H9 (cell line): ENCODE data around the gene OR2T27. TPM values are rescaled to one million over a fixed set of nuclear protein-coding genes. Genes with fewer than 3 reads are reported as not detected.

Experiments used
- DNase-seq: peaks from one replicate; pipeline ENCODE4 v3.0.0-alpha.2; 2017
- H2AFZ ChIP-seq: one replicate; pipeline ENCODE4 v1.6.1; 2013; ENCODE audit warnings: mild to moderate bottlenecking, low read length, control low read depth, moderate library complexity
- H2AK5ac ChIP-seq: 2 replicates; pipeline ENCODE4 v1.6.1; 2013; ENCODE audit warnings: low read length, control low read depth, mixed read lengths; ENCODE audit not compliant: insufficient read length
- H2BK120ac ChIP-seq: one replicate; pipeline ENCODE4 v1.6.1; 2013; ENCODE audit warnings: low read depth, mild to moderate bottlenecking, low read length, control low read depth, inconsistent platforms; ENCODE audit not compliant: poor library complexity, severe bottlenecking
- H2BK12ac ChIP-seq: 2 replicates; pipeline ENCODE4 v1.6.1; 2013; ENCODE audit warnings: low read length, control low read depth, mixed read lengths, low read depth; ENCODE audit not compliant: insufficient read length
- H2BK15ac ChIP-seq: 2 replicates; pipeline ENCODE4 v1.6.1; 2013; ENCODE audit warnings: low read depth, low read length, control low read depth
- H2BK20ac ChIP-seq: one replicate; pipeline ENCODE4 v1.6.1; 2013; ENCODE audit warnings: low read depth, mild to moderate bottlenecking, low read length, control low read depth, inconsistent platforms; ENCODE audit not compliant: poor library complexity, severe bottlenecking
- H2BK5ac ChIP-seq: 2 replicates; pipeline ENCODE4 v1.6.1; 2013; ENCODE audit warnings: low read length, control low read depth, mixed read lengths; ENCODE audit not compliant: insufficient read length
- H3K14ac ChIP-seq: 2 replicates; pipeline ENCODE4 v1.6.1; 2013; ENCODE audit warnings: low read length, control low read depth; ENCODE audit not compliant: insufficient read depth
- H3K18ac ChIP-seq: 2 replicates; pipeline ENCODE4 v1.6.1; 2013; ENCODE audit warnings: low read depth, mild to moderate bottlenecking, mixed read lengths, low read length, control low read depth; ENCODE audit not compliant: insufficient read length
- H3K23ac ChIP-seq: 2 replicates; pipeline ENCODE4 v1.6.1; 2013; ENCODE audit warnings: low read length, control low read depth, mixed read lengths, low read depth; ENCODE audit not compliant: insufficient read length
- H3K23me2 ChIP-seq: 2 replicates; pipeline ENCODE4 v1.6.1; 2013; ENCODE audit warnings: low read depth, mild to moderate bottlenecking, mixed read lengths, low read length, control low read depth; ENCODE audit not compliant: insufficient read length, poor library complexity, severe bottlenecking
- H3K27ac ChIP-seq: 2 replicates; pipeline ENCODE4 v1.5.1; 2013; ENCODE audit warnings: low read length, control low read depth, mixed read lengths, low read depth; ENCODE audit not compliant: insufficient read length
- H3K27me3 ChIP-seq: 2 replicates; pipeline ENCODE4 v1.6.1; 2013; ENCODE audit warnings: low read length, control low read depth, inconsistent platforms; ENCODE audit not compliant: insufficient read depth
- H3K4ac ChIP-seq: 2 replicates; pipeline ENCODE4 v1.6.1; 2013; ENCODE audit warnings: low read depth, mild to moderate bottlenecking, control low read depth, inconsistent platforms, low read length, moderate library complexity
- H3K4me1 ChIP-seq: 2 replicates; pipeline ENCODE4 v1.6.1; 2013; ENCODE audit warnings: low read length, control low read depth, inconsistent platforms; ENCODE audit not compliant: insufficient read depth
- H3K4me2 ChIP-seq: 2 replicates; pipeline ENCODE4 v1.6.1; 2013; ENCODE audit warnings: low read length, control low read depth, mixed read lengths; ENCODE audit not compliant: insufficient read length, insufficient read depth
- H3K56ac ChIP-seq: 2 replicates; pipeline ENCODE4 v1.6.1; 2013; ENCODE audit warnings: low read depth, mild to moderate bottlenecking, mixed read lengths, low read length, control low read depth; ENCODE audit not compliant: insufficient read length
- H3K79me1 ChIP-seq: 2 replicates; pipeline ENCODE4 v1.6.1; 2013; ENCODE audit warnings: low read depth, mild to moderate bottlenecking, moderate library complexity, low read length, control low read depth, inconsistent platforms; ENCODE audit not compliant: insufficient read depth, poor library complexity, severe bottlenecking
- H3K79me2 ChIP-seq: 2 replicates; pipeline ENCODE4 v1.6.1; 2013; ENCODE audit warnings: low read length, control low read depth, inconsistent platforms; ENCODE audit not compliant: insufficient read depth
- H3K9ac ChIP-seq: 2 replicates; pipeline ENCODE4 v1.6.1; 2013; ENCODE audit warnings: low read length, control low read depth, mixed read lengths; ENCODE audit not compliant: insufficient read length; ENCODE audit errors: extremely low read depth
- H3K9me3 ChIP-seq: one replicate; pipeline ENCODE4 v1.6.1; 2013; ENCODE audit warnings: low read depth, low read length, inconsistent platforms; ENCODE audit not compliant: control insufficient read depth
- H3T11ph ChIP-seq: one replicate; pipeline ENCODE4 v1.6.1; 2013; ENCODE audit warnings: mild to moderate bottlenecking, low read length, control low read depth, inconsistent platforms
- H4K20me1 ChIP-seq: one replicate; pipeline ENCODE4 v1.6.1; 2013; ENCODE audit not compliant: control insufficient read depth, insufficient read length, insufficient read depth
- H4K5ac ChIP-seq: 2 replicates; pipeline ENCODE4 v1.6.1; 2013; ENCODE audit warnings: low read depth, mild to moderate bottlenecking, mixed read lengths, low read length, control low read depth; ENCODE audit not compliant: insufficient read length
- H4K8ac ChIP-seq: replicated peaks from 2 replicates; pipeline ENCODE4 v1.6.1; 2013; ENCODE audit warnings: low read length, control low read depth, mixed read lengths, low read depth; ENCODE audit not compliant: insufficient read length
- H4K91ac ChIP-seq: 2 replicates; pipeline ENCODE4 v1.6.1; 2013; ENCODE audit warnings: low read depth, mild to moderate bottlenecking, moderate library complexity, mixed read lengths, low read length, control low read depth; ENCODE audit not compliant: insufficient read length
- H3K27ac Mint-ChIP-seq, 3 experiments: 2 replicates in 2 of 3; 3 replicates in 1 of 3; pipeline ENCODE4 v1.8.0; 2020 to 2021; ENCODE audit warnings: mixed read lengths in 3 of 3, mild to moderate bottlenecking in 1 of 3, moderate library complexity in 1 of 3
- H3K27me3 Mint-ChIP-seq: 2 replicates; pipeline ENCODE4 v1.8.0; 2021; ENCODE audit warnings: low read depth, mild to moderate bottlenecking, moderate library complexity, mixed read lengths
- H3K36me3 Mint-ChIP-seq, 3 experiments: 2 replicates in 2 of 3; 3 replicates in 1 of 3; pipeline ENCODE4 v1.8.0; 2020 to 2021; ENCODE audit warnings: low read depth in 3 of 3, mixed read lengths in 3 of 3; ENCODE audit not compliant: insufficient read depth in 1 of 3
- H3K4me1 Mint-ChIP-seq, 2 experiments: 2 replicates each; pipeline ENCODE4 v1.8.0; 2020; ENCODE audit warnings: mixed read lengths in 2 of 2
- H3K4me3 Mint-ChIP-seq, 2 experiments: 2 replicates in 1 of 2; 3 replicates in 1 of 2; pipeline ENCODE4 v1.8.0; 2020 to 2021; ENCODE audit warnings: mild to moderate bottlenecking in 2 of 2, mixed read lengths in 2 of 2, moderate library complexity in 1 of 2
- H3K9me3 Mint-ChIP-seq, 2 experiments: 2 replicates in 1 of 2; 3 replicates in 1 of 2; pipeline ENCODE4 v1.8.0; 2020; ENCODE audit warnings: mild to moderate bottlenecking in 2 of 2, mixed read lengths in 2 of 2, moderate library complexity in 1 of 2
- CTCF ChIP-seq: fragments of 200-600 bp; sonication (generic); conservative IDR thresholded peaks from 3 replicates; pipeline ENCODE4 v1.8.0; 2021; ENCODE audit warnings: antibody characterized with exemption, mild to moderate bottlenecking
- WGBS: extraction: QIAGEN DNeasy Blood & Tissue Kit; methylation state at CpG from one replicate; pipeline ENCODE4 v1.1.7; 2013; ENCODE audit warnings: missing lambda C conversion rate, low lambda C conversion rate, mixed read lengths; ENCODE audit not compliant: insufficient read length; ENCODE audit errors: extremely low coverage; 5-methylcytosine and 5-hydroxymethylcytosine counted together
- total RNA-seq: library from RNA; stranded (reverse); gene quantifications from 2 replicates; pipeline ENCODE4 v1.2.1, GENCODE V29; 2021

The OR2T27 gene
- total RNA-seq, 1 experiment from 2014 or later: not detected

- Histone ChIP-seq H4K5ac (no peak overlapping the region), H3K79me1 (no peaks in the 10 kb centered on the region), H2BK5ac (no peak overlapping the region), H4K20me1 (no peaks in the 10 kb centered on the region), H3T11ph (no peak overlapping the region), H3K23ac (no peak overlapping the region), H2BK20ac (no peak overlapping the region), H3K56ac (no peak overlapping the region), H3K27me3 (no peaks in the 10 kb centered on the region), H4K91ac (no peak overlapping the region), H3K27ac (no peak overlapping the region), H3K79me2 (no peaks in the 10 kb centered on the region), H4K8ac (no peak overlapping the region), H3K9ac (no peak overlapping the region), H3K4me1 (no peaks in the 10 kb centered on the region), H3K4ac (no peak overlapping the region), H2AK5ac (no peak overlapping the region), H3K4me2 (no peak overlapping the region), H2BK12ac (no peak overlapping the region), H3K9me3 (peaks cover 78% of the 10 kb centered on the region), H3K14ac (no peak overlapping the region), H3K23me2 (no peaks in the 10 kb centered on the region), H2BK120ac (no peak overlapping the region), H3K18ac (no peak overlapping the region), H2AFZ (no peak overlapping the region), H2BK15ac (no peak overlapping the region)
- Mint-ChIP-seq H3K4me1 (no peaks in the 10 kb centered on the region), H3K9me3 (peaks cover 84 to 85% of the 10 kb centered on the region in 2 experiments), H3K36me3 (peaks cover 5 to 32% (median 9%) of the 10 kb centered on the region in 3 experiments; a peak in 6 of 7 replicates), H3K4me3 (no peak overlapping the region), H3K27me3 (peaks cover 1% of the 10 kb centered on the region; the same call in 1 of the 2 replicates), H3K27ac (no peak overlapping the region)
- DNase-seq: no peak
- no peak for TF ChIP-seq CTCF
- no CpG with 5 or more reads among the region's 4 CpGs for WGBS
These were observed 33.4 kb upstream of the OR2T27 start for GRCh38 chr1:248688527-248689298.
